ENCODE measurements around the gene CCBE1. TPM values are rescaled to one million over a fixed set of nuclear protein-coding genes. Genes with fewer than 3 reads are reported as not detected.

The CCBE1 gene
- polyA plus RNA-seq, 1 of the 3 experiments (the other 2 are of a cell fraction) = 5.0 TPM

DNA sequence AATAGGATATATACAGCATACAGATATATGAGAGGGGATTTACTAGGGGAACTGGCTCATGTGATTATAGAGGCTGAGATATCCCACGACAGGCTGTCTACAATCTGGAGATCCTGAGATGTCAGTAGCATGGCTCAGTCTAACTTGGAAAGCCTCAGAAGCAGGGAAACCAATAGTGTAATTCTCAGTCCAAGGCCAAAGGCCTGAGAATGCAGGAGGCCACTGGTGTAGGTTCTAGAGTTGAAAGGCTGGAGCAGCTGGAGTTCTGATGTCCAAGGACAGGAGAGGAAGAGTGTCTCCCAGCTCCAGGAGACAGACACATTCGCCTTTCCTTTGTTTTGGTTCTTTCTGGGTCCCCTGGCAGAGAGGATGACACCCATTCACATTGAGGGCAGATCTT, 20.1 kb upstream of the CCBE1 start:
- H4K20me1 ChIP-seq (ENCODE audit: insufficient read depth) = no peaks in the 10 kb centered on the region
- H3K4me3 ChIP-seq (ENCODE audit: low read depth in 2 of 2, low read length in 1 of 2) = no peak overlapping the region
- H3K36me3 ChIP-seq (replicated peaks in 1 of 2; ENCODE audit: control insufficient read depth in 1 of 2, insufficient read depth in 2 of 2, low read length in 1 of 2) = no peaks in the 10 kb centered on the region
- no peak for TF ChIP-seq MEF2A (IDR thresholded peaks at IDR 0.05; ENCODE audit: borderline replicate concordance, low read depth)
- TF ChIP-seq, protein P1, sequence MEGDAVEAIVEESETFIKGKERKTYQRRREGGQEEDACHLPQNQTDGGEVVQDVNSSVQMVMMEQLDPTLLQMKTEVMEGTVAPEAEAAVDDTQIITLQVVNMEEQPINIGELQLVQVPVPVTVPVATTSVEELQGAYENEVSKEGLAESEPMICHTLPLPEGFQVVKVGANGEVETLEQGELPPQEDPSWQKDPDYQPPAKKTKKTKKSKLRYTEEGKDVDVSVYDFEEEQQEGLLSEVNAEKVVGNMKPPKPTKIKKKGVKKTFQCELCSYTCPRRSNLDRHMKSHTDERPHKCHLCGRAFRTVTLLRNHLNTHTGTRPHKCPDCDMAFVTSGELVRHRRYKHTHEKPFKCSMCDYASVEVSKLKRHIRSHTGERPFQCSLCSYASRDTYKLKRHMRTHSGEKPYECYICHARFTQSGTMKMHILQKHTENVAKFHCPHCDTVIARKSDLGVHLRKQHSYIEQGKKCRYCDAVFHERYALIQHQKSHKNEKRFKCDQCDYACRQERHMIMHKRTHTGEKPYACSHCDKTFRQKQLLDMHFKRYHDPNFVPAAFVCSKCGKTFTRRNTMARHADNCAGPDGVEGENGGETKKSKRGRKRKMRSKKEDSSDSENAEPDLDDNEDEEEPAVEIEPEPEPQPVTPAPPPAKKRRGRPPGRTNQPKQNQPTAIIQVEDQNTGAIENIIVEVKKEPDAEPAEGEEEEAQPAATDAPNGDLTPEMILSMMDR (IDR thresholded peaks at IDR 0.05) = no peak
- peaks cover 55% of the 10 kb centered on the region for H3F3A ChIP-seq (replicated peaks; ENCODE audit: insufficient read depth)
- H3K9ac ChIP-seq = 0 out of 2 replicates have a peak overlapping the region, but pooled peaks have one; percentile 1
- H3K9me2 ChIP-seq = no peaks in the 10 kb centered on the region
- ChIA-PET POLR2A (no interaction called here), CTCF (interaction anchor here (0.9 to 1.6 kb wide), 4 partner anchors 14 to 258 kb away, joined by 3 to 10 read pairs (median 4); no protein-coding TSS in a partner anchor)
- H3K4me1 ChIP-seq (ENCODE audit: control insufficient read depth in 1 of 2, insufficient read depth in 2 of 2, low read depth in 1 of 2, low read length in 1 of 2) = peaks cover 23 to 44% of the 10 kb centered on the region in 2 experiments
- no peak overlapping the region for H2AFZ ChIP-seq (ENCODE audit: low read depth)
- no peak for DNase-seq
- H3K27ac ChIP-seq (ENCODE audit: low read depth in 2 of 2, low read length in 1 of 2) = peak overlapping the region; percentile 24 to 90; a peak in 3 of 4 replicates
- no peaks in the 10 kb centered on the region for H3K9me3 ChIP-seq
- 96% methylated on average over 2 of the region's 2 CpGs for WGBS (ENCODE audit: low lambda C conversion rate)
- H3K4me2 ChIP-seq = no peak overlapping the region
- H3K79me2 ChIP-seq (ENCODE audit: insufficient read depth) = no peaks in the 10 kb centered on the region
- H3K27me3 ChIP-seq (ENCODE audit: insufficient read depth) = no peaks in the 10 kb centered on the region

DNA sequence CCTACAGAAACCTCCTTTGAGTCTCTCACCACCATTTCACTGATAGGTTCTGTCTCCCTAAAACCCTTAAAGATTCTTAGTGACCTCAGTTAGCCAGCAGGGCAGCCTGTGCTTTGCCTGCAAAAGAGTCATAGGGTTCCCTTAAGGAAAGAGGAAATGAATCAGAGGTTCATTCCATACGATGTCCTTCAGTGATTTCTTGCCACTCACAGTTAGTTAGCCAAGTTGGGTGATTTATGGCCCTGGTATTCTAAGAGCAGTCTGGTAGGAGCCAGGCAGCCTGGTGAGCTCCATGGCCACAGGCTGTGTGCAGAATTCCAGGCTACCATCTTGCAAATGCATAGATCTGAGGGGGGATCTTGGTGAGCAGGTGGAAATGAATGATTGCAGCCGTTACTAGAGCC, 18.7 kb upstream of the CCBE1 start:
- peaks cover 23 to 44% of the 10 kb centered on the region in 2 experiments for H3K4me1 ChIP-seq (ENCODE audit: control insufficient read depth in 1 of 2, insufficient read depth in 2 of 2, low read depth in 1 of 2, low read length in 1 of 2)
- H3K9me2 ChIP-seq = no peaks in the 10 kb centered on the region
- no peaks in the 10 kb centered on the region for H4K20me1 ChIP-seq (ENCODE audit: insufficient read depth)
- no peaks in the 10 kb centered on the region for H3K79me2 ChIP-seq (ENCODE audit: insufficient read depth)
- no peaks in the 10 kb centered on the region for H3K9me3 ChIP-seq
- CTCF ChIA-PET = no interaction called here
- H3K27me3 ChIP-seq (ENCODE audit: insufficient read depth) = no peaks in the 10 kb centered on the region
- H3F3A ChIP-seq (replicated peaks; ENCODE audit: insufficient read depth) = peaks cover 55% of the 10 kb centered on the region
- WGBS (ENCODE audit: low lambda C conversion rate) = 15% methylated on average over 2 of the region's 2 CpGs
- no peak overlapping the region for H3K4me3 ChIP-seq (ENCODE audit: low read depth in 2 of 2, low read length in 1 of 2)
- no peak overlapping the region for H2AFZ ChIP-seq (ENCODE audit: low read depth)
- peak overlapping the region; percentile 51 to 90; a peak in 3 of 4 replicates for H3K27ac ChIP-seq (ENCODE audit: low read depth in 2 of 2, low read length in 1 of 2)
- POLR2A ChIA-PET = no interaction called here
- no peak for DNase-seq
- peak overlapping the region; percentile 55 for H3K9ac ChIP-seq
- H3K4me2 ChIP-seq = peak overlapping the region; percentile 37; the same call in 1 of the 2 replicates
- H3K36me3 ChIP-seq (replicated peaks in 1 of 2; ENCODE audit: control insufficient read depth in 1 of 2, insufficient read depth in 2 of 2, low read length in 1 of 2) = no peaks in the 10 kb centered on the region
- TF ChIP-seq RAD21 (IDR thresholded peaks at IDR 0.05; ENCODE audit: low read length) (no peak), RXRA (IDR thresholded peaks at IDR 0.05; ENCODE audit: borderline replicate concordance, low read depth) (peak; percentile 98), FOSL2 (IDR thresholded peaks at IDR 0.05; ENCODE audit: borderline replicate concordance, low read depth) (peak; percentile 96), NFIC (IDR thresholded peaks at IDR 0.05; ENCODE audit: borderline replicate concordance) (peak; percentile 95), NRF1 (IDR thresholded peaks at IDR 0.05; ENCODE audit: low read depth, low read length) (no peak), SIN3A (IDR thresholded peaks at IDR 0.05; ENCODE audit: borderline replicate concordance, low read depth, low read length) (0 out of 2 replicates have a peak, but pooled peaks have one; percentile 39), JUND (IDR thresholded peaks at IDR 0.05) (peak; percentile 98), GABPA (IDR thresholded peaks at IDR 0.05; ENCODE audit: low read depth) (no peak), TCF12 (IDR thresholded peaks at IDR 0.05) (peak; percentile 98), YY1 (IDR thresholded peaks at IDR 0.05; ENCODE audit: low read depth) (peak; percentile 83; the same call in 1 of the 2 replicates)
- TF ChIP-seq, protein P2, sequence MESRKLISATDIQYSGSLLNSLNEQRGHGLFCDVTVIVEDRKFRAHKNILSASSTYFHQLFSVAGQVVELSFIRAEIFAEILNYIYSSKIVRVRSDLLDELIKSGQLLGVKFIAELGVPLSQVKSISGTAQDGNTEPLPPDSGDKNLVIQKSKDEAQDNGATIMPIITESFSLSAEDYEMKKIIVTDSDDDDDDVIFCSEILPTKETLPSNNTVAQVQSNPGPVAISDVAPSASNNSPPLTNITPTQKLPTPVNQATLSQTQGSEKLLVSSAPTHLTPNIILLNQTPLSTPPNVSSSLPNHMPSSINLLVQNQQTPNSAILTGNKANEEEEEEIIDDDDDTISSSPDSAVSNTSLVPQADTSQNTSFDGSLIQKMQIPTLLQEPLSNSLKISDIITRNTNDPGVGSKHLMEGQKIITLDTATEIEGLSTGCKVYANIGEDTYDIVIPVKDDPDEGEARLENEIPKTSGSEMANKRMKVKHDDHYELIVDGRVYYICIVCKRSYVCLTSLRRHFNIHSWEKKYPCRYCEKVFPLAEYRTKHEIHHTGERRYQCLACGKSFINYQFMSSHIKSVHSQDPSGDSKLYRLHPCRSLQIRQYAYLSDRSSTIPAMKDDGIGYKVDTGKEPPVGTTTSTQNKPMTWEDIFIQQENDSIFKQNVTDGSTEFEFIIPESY (IDR thresholded peaks at IDR 0.05; ENCODE audit: borderline replicate concordance, low read depth) = peak; percentile 70; the same call in 1 of the 2 replicates
- TF ChIP-seq, protein P3, sequence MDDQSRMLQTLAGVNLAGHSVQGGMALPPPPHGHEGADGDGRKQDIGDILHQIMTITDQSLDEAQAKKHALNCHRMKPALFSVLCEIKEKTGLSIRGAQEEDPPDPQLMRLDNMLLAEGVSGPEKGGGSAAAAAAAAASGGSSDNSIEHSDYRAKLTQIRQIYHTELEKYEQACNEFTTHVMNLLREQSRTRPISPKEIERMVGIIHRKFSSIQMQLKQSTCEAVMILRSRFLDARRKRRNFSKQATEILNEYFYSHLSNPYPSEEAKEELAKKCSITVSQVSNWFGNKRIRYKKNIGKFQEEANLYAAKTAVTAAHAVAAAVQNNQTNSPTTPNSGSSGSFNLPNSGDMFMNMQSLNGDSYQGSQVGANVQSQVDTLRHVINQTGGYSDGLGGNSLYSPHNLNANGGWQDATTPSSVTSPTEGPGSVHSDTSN (IDR thresholded peaks at IDR 0.05) = peak; percentile 98
- TF ChIP-seq, protein P1 (IDR thresholded peaks at IDR 0.05) = peak; percentile 36
- TF ChIP-seq, protein P4, sequence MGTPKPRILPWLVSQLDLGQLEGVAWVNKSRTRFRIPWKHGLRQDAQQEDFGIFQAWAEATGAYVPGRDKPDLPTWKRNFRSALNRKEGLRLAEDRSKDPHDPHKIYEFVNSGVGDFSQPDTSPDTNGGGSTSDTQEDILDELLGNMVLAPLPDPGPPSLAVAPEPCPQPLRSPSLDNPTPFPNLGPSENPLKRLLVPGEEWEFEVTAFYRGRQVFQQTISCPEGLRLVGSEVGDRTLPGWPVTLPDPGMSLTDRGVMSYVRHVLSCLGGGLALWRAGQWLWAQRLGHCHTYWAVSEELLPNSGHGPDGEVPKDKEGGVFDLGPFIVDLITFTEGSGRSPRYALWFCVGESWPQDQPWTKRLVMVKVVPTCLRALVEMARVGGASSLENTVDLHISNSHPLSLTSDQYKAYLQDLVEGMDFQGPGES (IDR thresholded peaks at IDR 0.05; ENCODE audit: low read depth, low read length) = no peak
